ENCODE data around the gene MOB1B.

DNA sequence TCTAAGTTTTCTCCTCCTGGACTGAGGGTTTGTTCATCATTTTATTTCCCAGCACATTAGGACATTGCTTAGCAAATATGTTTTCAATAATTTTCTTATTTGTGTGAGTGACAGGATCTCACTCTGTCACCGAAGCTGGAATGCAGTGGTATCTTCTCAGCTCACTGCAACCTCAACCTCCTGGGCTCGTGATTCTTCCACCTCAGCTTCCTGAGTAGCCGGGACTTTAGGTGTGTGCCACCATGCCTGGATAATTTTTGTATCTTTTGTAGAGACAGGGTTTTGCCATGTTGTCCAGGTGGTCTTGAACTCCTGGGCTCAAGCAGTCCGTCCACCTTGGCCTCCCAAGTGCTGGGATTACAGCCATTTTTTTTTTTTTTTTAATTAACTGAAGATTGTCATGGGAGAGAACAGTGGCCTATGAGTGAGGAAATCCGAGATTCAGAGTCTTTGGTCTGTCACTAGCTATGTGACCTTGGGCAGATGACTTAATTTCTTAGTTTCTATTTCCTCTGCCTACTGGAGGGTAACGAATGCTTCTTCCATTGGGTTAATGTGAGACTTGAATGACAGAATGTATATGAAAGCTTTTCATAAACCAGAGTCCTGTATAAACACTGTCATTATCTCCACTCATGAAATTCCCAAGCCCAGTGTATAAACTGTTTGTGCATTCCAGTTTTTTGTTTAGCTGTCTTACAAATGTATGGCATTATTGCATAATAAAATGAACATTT, 23.9 kb downstream of the MOB1B start:
- TF ChIP-seq, protein P1, sequence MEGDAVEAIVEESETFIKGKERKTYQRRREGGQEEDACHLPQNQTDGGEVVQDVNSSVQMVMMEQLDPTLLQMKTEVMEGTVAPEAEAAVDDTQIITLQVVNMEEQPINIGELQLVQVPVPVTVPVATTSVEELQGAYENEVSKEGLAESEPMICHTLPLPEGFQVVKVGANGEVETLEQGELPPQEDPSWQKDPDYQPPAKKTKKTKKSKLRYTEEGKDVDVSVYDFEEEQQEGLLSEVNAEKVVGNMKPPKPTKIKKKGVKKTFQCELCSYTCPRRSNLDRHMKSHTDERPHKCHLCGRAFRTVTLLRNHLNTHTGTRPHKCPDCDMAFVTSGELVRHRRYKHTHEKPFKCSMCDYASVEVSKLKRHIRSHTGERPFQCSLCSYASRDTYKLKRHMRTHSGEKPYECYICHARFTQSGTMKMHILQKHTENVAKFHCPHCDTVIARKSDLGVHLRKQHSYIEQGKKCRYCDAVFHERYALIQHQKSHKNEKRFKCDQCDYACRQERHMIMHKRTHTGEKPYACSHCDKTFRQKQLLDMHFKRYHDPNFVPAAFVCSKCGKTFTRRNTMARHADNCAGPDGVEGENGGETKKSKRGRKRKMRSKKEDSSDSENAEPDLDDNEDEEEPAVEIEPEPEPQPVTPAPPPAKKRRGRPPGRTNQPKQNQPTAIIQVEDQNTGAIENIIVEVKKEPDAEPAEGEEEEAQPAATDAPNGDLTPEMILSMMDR (conservative IDR thresholded peaks at IDR 0.05): no peak
- no peak for TF ChIP-seq EZH2 (IDR thresholded peaks at IDR 0.05; ENCODE audit: low read depth)
